Caco-2 (cell line): ENCODE results near the gene ERI3. TPM values are rescaled to one million over a fixed set of nuclear protein-coding genes. Genes with fewer than 3 reads are reported as not detected.

ENCODE experiments used
- BruUV-seq: library from RNA; stranded (reverse); fragments of 400-500 nt; replicated peaks from 2 replicates; lab custom pipeline; 2021; lab: Mats Ljungman, UMichigan
- CTCF ChIA-PET: fragments of 300-600 bp; sonication (Branson Sonifier 250); formaldehyde crosslinking; loops from one replicate; lab custom pipeline; 2022; ENCODE audit warnings: antibody characterized with exemption; lab: Charles Lee
- POLR2A ChIA-PET: fragments of 300-600 bp; sonication (Branson Sonifier 250); formaldehyde crosslinking; loops from one replicate; lab custom pipeline; 2022; ENCODE audit warnings: antibody characterized with exemption; lab: Charles Lee
- DNase-seq, 2 experiments: peaks; one replicate each; pipeline versions ENCODE4 v3.0.0 to v3.0.0-alpha.2; 2020 to 2022
- H3K27me3 ChIP-seq: replicated peaks from 2 replicates; pipeline ENCODE4 v1.6.0; 2011; ENCODE audit warnings: low read length; ENCODE audit not compliant: control insufficient read depth, insufficient read depth
- H3K36me3 ChIP-seq: 2 replicates; pipeline ENCODE4 v1.5.1; 2011; ENCODE audit warnings: low read length; ENCODE audit not compliant: control insufficient read depth, insufficient read depth
- H3K4me1 ChIP-seq: fragments of 250-450 bp; sonication (Bioruptor Pico); 2 replicates; pipeline ENCODE4 v1.5.1; 2020; ENCODE audit warnings: mild to moderate bottlenecking
- H3K4me3 ChIP-seq: 2 replicates; pipeline ENCODE4 v1.5.1; 2011; ENCODE audit warnings: low read depth, mild to moderate bottlenecking, control low read depth, low read length
- H3K9me3 ChIP-seq: fragments of 250-450 bp; sonication (Bioruptor Pico); 2 replicates; pipeline ENCODE4 v1.5.1; 2020; ENCODE audit warnings: mild to moderate bottlenecking, moderate library complexity
- H3K27ac Mint-ChIP-seq: one replicate; pipeline ENCODE4 v1.8.0; 2022; ENCODE audit warnings: mixed read lengths; ENCODE audit not compliant: unreplicated experiment
- H3K27me3 Mint-ChIP-seq: one replicate; pipeline ENCODE4 v1.8.0; 2022; ENCODE audit warnings: mixed read lengths; ENCODE audit not compliant: insufficient read depth, unreplicated experiment
- H3K36me3 Mint-ChIP-seq: one replicate; pipeline ENCODE4 v1.8.0; 2022; ENCODE audit warnings: mild to moderate bottlenecking, mixed read lengths; ENCODE audit not compliant: insufficient read depth, unreplicated experiment
- H3K4me1 Mint-ChIP-seq: one replicate; pipeline ENCODE4 v1.8.0; 2022; ENCODE audit warnings: low read depth, mixed read lengths; ENCODE audit not compliant: unreplicated experiment
- H3K4me3 Mint-ChIP-seq: one replicate; pipeline ENCODE4 v1.8.0; 2022; ENCODE audit warnings: mild to moderate bottlenecking, moderate library complexity, mixed read lengths; ENCODE audit not compliant: unreplicated experiment
- H3K9me3 Mint-ChIP-seq: one replicate; pipeline ENCODE4 v1.8.0; 2022; ENCODE audit warnings: mixed read lengths; ENCODE audit not compliant: unreplicated experiment
- intact Hi-C: fragments of 100-400 bp; cut with micrococcal nuclease; formaldehyde crosslinking; loops from one replicate; pipeline ENCODE4 v1.10.0; 2022; ENCODE audit not compliant: unreplicated experiment
- total RNA-seq: library from RNA; stranded (reverse); gene quantifications from 2 replicates; pipeline ENCODE4 v1.2.3, GENCODE V29; 2022
- TF ChIP-seq, protein P1 (sequence below), 2 experiments: fragments of 200-600 bp in 1 of 2; IDR thresholded peaks; 1 replicate in 1 of 2; 2 replicates in 1 of 2; pipeline versions ENCODE4 v1.5.1 to v1.8.0; 2011 to 2022; ENCODE audit warnings: antibody characterized with exemption in 1 of 2, control low read depth in 1 of 2, inconsistent platforms in 1 of 2, low read depth in 1 of 2, low read length in 1 of 2, mild to moderate bottlenecking in 1 of 2, moderate library complexity in 1 of 2; ENCODE audit not compliant: insufficient read depth in 1 of 2, severe bottlenecking in 1 of 2, unreplicated experiment in 1 of 2

Gene ERI3
- total RNA-seq, 1 experiment from 2014 or later: 38.2 TPM

DNA sequence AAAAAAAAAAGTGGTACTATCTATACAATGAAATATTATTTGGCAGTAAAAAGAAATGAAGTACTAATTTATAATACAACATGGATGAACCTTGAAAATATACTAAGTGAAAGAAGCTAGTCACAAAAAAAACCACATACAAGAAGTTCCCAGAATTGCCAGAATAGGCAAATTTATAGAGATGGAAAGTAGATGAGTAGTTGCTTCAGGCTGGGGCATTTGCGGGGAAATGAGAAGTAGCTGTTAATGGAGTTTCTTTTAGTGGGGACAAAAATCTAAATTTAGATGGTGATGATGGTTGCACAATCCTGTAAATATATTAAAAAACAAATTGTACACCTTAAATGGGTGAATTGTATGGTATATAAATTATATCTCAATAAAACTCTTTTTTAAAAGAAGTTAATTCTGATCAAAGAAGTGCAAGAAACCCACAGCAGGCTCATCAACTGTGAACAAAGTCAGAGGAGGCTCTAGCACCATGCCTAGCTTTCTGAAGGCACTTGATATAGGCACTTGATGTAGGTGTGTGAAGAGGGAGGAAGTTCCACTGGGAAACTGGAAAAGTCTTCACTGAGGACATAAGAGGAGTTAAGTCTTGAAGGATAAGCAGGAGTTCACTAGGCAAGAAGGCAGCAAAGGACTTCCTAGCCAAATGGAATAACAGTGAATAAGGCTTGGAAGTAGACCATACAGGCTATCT, 89.2 kb downstream of the ERI3 start:
- peaks cover 11% of the 10 kb centered on the region; the same call in 1 of the 2 replicates for H3K4me1 ChIP-seq
- H3K9me3 ChIP-seq: no peaks in the 10 kb centered on the region
- Mint-ChIP-seq H3K27ac (no peak overlapping the region), H3K4me1 (peaks cover 16% of the 10 kb centered on the region), H3K27me3 (no peaks in the 10 kb centered on the region), H3K36me3 (no peaks in the 10 kb centered on the region), H3K9me3 (no peaks in the 10 kb centered on the region), H3K4me3 (no peak overlapping the region)
- no peaks in the 10 kb centered on the region for H3K27me3 ChIP-seq
- H3K4me3 ChIP-seq: no peak overlapping the region
- ChIA-PET POLR2A (no interaction called here), CTCF (no interaction called here)
- DNase-seq: no peak
- BruUV-seq: no TSS peak
- no peaks in the 10 kb centered on the region for H3K36me3 ChIP-seq
- intact Hi-C loops: no loop called here
- TF ChIP-seq, protein P1, sequence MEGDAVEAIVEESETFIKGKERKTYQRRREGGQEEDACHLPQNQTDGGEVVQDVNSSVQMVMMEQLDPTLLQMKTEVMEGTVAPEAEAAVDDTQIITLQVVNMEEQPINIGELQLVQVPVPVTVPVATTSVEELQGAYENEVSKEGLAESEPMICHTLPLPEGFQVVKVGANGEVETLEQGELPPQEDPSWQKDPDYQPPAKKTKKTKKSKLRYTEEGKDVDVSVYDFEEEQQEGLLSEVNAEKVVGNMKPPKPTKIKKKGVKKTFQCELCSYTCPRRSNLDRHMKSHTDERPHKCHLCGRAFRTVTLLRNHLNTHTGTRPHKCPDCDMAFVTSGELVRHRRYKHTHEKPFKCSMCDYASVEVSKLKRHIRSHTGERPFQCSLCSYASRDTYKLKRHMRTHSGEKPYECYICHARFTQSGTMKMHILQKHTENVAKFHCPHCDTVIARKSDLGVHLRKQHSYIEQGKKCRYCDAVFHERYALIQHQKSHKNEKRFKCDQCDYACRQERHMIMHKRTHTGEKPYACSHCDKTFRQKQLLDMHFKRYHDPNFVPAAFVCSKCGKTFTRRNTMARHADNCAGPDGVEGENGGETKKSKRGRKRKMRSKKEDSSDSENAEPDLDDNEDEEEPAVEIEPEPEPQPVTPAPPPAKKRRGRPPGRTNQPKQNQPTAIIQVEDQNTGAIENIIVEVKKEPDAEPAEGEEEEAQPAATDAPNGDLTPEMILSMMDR (IDR thresholded peaks at IDR 0.05; ENCODE audit: insufficient read depth in 1 of 2, low read depth in 1 of 2, low read length in 1 of 2, severe bottlenecking in 1 of 2, unreplicated experiment in 1 of 2): no peak

- CTCF ChIA-PET: no interaction called here
- no peak for DNase-seq
- H3K36me3 Mint-ChIP-seq: no peaks in the 10 kb centered on the region
- no peak overlapping the region for H3K4me3 Mint-ChIP-seq
- H3K9me3 ChIP-seq: no peaks in the 10 kb centered on the region
- H3K4me1 ChIP-seq: peaks cover 12% of the 10 kb centered on the region; the same call in 1 of the 2 replicates
- POLR2A ChIA-PET: no interaction called here
- no TSS peak for BruUV-seq
- TF ChIP-seq, protein P1 (IDR thresholded peaks at IDR 0.05; ENCODE audit: insufficient read depth in 1 of 2, low read depth in 1 of 2, low read length in 1 of 2, severe bottlenecking in 1 of 2, unreplicated experiment in 1 of 2): no peak
- H3K4me1 Mint-ChIP-seq: peaks cover 22% of the 10 kb centered on the region
- intact Hi-C loops: no loop called here
- H3K4me3 ChIP-seq: no peak overlapping the region
- H3K27ac Mint-ChIP-seq: no peak overlapping the region
- no peaks in the 10 kb centered on the region for H3K9me3 Mint-ChIP-seq
- H3K27me3 ChIP-seq: no peaks in the 10 kb centered on the region
- H3K27me3 Mint-ChIP-seq: no peaks in the 10 kb centered on the region
- no peaks in the 10 kb centered on the region for H3K36me3 ChIP-seq
Observed at GRCh38 chr1:44264451-44264771, 90.6 kb downstream of the ERI3 start.

- no peak overlapping the region for H3K4me3 Mint-ChIP-seq
- no peaks in the 10 kb centered on the region for H3K9me3 Mint-ChIP-seq
- TF ChIP-seq, protein P1 (IDR thresholded peaks at IDR 0.05; ENCODE audit: insufficient read depth in 1 of 2, low read depth in 1 of 2, low read length in 1 of 2, severe bottlenecking in 1 of 2, unreplicated experiment in 1 of 2): no peak
- no TSS peak for BruUV-seq
- no peaks in the 10 kb centered on the region for H3K27me3 Mint-ChIP-seq
- no peaks in the 10 kb centered on the region for H3K36me3 Mint-ChIP-seq
- peaks cover 22% of the 10 kb centered on the region for H3K4me1 Mint-ChIP-seq
- no peak overlapping the region for H3K4me3 ChIP-seq
- intact Hi-C loops: no loop called here
- no peaks in the 10 kb centered on the region for H3K9me3 ChIP-seq
- H3K27me3 ChIP-seq: no peaks in the 10 kb centered on the region
- ChIA-PET POLR2A (no interaction called here), CTCF (no interaction called here)
- no peaks in the 10 kb centered on the region for H3K36me3 ChIP-seq
- DNase-seq: no peak
- peaks cover 12% of the 10 kb centered on the region; the same call in 1 of the 2 replicates for H3K4me1 ChIP-seq
- H3K27ac Mint-ChIP-seq: no peak overlapping the region
Observed at GRCh38 chr1:44263568-44264450, 91.2 kb downstream of the ERI3 start.
